HG02852 (cell line): ENCODE measurements around the gene ZKSCAN2.

Experiments
- ATAC-seq: cut with Tn5 transposase; IDR thresholded peaks from one replicate; pipeline ENCODE4 v1.9.1; 2021; ENCODE audit warnings: mild to moderate bottlenecking, moderate library complexity; ENCODE audit not compliant: unreplicated experiment

ZKSCAN2 gene

DNA sequence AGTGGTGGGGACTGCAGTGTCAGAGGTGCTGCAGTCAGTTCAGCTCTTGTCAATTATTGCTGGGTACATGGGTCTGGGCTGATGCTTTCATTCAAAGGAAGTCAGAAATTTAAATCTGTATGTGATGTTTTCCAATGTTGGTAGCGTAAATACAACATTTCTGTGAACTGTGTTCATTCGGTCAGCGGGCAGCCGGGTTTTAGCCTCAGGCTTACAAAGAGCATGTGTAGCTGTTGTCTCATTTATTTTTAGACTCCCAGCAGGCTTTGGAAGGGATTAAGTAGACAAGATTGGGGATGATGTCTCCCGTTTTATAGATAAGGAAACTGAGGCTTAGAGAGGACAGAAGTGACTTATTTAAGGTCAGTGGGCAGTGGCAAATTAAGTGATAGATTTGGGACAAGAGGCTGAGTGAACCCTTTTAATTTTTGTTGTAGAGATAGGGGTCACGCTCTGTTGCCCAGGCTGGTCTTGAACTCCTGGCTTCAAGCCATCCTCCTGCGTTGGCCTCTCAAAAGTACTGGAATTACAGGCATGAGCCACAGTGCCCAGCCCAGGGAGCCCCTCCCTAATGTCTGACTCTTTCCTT, 32.8 kb downstream of the ZKSCAN2 start:
- no peak for ATAC-seq

DNA sequence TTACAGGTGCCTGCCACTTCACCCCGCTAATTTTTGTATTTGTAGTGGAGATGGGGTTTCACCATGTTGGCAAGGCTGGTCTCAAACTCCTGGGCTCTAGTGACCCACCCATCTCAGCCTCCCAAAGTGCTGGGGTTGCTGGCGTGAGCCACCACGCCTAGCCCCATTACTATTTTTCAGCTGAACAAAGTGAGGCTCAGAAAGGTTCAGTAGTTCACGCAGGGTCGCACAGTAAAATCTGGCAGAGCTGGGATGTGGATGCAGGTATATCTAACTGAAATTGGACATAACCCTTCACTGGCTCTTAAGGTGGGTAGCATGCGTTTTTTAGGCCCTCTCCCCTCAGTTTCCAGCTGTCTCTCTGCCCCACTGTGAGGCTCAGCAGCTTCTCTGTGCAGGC, 33.7 kb downstream of the ZKSCAN2 start:
- ATAC-seq = no peak

DNA sequence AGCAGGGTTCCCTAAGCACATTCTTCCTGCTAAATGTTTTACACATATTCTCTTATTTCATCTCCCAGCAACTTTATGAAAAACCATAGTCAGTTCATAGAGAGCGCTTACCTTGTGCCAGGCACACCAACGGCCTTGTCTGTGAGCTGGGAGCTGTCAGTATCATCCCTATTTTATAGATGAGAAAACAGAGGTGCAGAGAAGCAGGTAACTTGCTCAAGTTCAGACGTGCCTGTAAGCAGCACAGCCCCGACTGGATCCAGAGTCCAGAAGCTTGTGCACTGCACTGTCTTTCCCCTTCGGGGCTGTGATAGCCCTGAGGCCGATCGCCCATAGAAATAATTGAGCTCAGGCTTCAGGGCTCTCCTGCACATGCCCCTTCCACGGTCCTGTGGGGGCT, 34.7 kb downstream of the ZKSCAN2 start:
- ATAC-seq = no peak

DNA sequence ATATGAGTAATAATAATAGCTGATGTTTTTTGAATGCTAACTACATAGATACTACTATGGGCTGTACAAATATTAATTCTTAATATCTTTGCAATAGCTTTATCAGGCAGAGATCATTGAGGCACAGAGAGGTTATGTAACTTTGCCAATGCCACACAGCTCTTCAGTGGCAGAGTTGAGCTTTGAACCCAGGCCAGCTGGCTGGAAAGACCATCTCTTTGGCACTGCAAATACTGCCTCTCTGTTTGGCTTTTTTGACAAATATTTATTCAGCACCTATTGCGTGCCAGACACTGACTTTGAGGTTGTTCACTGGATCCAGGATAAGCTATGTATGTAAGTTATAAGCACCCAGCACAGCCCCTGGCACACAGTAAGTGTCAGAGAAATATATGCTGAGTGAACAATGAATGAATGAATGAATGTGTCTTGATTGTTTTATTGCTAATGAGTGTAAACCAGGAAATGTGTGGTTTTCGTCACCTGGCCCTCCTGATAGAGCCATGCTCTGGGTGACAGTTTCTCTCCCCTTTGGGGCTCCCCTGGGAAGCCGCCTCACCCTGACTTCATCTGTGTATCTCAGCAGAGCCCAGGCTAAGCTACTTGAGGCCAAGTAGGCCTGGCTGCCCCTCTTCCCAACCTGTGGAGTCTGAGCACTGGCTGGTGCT, 38.4 kb downstream of the ZKSCAN2 start:
- ATAC-seq = no peak

DNA sequence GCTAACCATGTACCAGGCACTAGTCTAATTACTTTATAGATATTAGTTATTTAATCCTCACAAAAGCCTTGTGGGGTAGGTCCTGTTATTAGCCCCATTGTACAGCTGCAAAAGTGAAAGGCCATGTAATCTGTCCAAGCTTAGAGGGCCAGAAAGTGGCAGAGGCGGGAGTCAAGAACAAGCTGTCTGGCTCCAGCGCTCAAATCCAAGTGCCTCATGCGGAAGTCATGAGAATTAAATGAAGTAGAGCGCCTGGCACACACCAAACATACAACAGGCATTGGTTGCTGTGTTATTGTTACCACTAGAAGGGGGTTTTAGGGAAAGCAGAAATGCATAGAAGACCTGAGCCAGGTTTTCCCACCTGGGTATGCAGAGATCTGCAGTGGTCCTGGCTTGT, 39.7 kb downstream of the ZKSCAN2 start:
- ATAC-seq = no peak

DNA sequence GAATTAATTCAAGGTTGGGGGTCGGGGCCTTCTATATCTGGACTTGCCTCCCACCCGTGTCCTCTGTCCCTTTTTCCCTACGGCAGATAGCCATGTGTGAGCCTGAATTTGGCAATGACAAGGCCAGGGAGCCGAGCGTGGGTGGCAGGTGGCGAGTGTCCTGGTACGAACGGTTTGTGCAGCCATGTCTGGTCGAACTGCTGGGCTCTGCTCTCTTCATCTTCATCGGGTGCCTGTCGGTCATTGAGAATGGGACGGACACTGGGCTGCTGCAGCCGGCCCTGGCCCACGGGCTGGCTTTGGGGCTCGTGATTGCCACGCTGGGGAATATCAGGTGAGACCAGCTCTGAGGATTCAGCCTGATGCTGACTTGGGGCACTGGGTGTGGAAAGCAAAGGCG, 40.5 kb downstream of the ZKSCAN2 start:
- no peak for ATAC-seq

DNA sequence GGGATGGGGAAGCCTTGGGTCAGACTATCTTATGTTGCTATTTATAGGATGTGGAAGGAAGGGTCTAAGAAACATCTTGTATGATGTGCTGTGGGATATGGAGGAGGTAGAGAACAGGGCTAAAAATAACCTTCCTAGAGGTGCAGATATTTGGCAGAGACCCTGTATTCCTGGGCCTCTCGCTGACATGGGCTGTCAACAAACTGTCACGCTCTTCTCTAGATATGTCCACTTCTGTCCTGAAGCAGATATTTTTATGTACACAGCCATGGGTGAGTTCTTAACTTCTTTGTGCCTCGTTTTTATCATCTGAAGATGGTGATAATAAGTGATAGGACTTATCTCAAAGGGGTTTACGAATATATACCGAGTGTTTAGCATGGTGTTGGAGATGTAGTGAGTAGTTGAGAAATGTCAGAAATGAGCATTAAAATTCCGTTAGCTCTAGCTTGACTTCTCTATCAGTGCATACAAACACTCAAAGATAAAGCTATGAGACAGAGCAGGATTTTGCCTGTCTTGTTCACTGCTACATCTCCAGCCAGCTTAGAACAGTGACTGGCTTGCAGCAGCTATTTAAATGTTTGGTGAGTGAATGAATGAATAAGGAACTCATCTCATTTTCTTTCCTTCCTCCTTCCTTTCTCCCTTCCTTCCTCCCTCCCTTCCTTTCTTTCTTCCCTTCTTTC, 43.8 kb downstream of the ZKSCAN2 start:
- ATAC-seq = no peak

DNA sequence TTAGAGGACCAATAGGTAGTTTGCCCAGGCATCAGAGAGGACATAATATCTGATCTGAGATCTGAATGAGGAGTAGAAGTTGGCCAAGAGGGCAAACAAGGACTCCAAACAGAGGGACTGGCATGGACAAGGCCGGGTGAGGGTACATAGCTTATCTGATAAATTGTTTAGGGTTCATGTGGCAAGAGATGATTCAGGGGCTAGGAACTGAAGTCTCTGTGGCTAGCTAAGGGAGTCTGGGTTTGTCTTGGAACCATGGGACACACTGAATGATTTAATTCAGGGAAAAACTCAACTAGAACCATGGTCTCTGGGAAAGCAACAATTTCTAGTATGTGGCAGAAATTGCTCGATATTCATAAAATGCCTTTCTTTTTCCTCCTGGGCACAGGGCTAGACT, 45.0 kb downstream of the ZKSCAN2 start:
- no peak for ATAC-seq

DNA sequence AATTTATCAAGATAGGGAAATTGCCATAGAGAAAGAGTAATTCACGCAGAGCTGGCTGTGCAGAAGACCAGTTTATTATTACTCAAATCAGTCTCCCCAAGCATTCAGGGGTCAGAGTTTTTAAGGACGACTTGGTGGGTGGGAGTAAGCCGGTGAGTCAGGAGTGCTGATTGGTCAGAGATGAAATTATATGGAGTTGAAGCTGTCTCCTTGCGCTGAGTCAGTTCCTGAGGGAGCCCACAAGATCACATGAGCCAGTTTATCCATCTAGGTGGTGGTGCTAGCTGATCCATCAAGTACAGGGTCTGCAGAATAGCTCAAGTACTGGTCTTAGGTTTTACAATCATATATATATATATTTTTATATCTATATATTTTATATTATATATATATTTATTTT, 46.9 kb downstream of the ZKSCAN2 start:
- no peak for ATAC-seq

DNA sequence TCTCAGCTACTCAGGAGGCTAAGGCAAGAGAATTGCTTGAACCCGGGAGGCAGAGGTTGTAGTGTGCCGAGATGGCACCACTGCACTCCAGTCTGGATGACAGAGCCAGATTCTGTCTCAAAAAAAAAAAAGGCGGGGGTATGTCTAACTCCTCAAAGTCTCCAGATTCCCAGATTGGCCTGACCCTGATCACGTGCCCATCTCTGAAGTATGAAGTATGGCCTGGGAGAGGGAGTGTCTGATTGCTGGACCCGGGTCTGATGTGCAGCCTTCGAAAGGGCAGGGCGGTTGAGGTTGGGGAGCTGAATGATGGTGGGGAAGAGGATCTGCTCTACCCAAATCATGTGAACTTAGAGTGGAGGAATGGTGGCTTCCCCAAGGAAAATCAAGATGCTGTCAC, 58.2 kb downstream of the ZKSCAN2 start:
- ATAC-seq = no peak

DNA sequence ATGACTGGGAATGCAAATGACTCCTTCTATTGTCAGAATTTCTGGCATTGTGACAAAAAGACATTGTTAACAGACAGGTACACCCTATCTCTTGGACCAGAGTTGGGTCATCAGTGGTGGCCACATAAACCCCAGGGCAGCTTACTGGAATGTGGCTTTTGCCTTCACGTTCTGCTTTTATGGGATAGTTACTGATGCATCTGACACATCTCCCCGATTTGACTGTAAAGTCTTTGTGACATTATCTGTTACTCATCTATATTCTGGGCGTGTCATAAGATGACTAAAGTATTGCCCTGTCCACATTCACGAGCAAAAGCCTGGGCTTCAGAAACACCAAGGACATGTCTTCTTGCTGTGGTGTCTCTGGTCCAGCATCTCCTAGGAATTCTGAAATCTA, 59.6 kb downstream of the ZKSCAN2 start:
- ATAC-seq = no peak

DNA sequence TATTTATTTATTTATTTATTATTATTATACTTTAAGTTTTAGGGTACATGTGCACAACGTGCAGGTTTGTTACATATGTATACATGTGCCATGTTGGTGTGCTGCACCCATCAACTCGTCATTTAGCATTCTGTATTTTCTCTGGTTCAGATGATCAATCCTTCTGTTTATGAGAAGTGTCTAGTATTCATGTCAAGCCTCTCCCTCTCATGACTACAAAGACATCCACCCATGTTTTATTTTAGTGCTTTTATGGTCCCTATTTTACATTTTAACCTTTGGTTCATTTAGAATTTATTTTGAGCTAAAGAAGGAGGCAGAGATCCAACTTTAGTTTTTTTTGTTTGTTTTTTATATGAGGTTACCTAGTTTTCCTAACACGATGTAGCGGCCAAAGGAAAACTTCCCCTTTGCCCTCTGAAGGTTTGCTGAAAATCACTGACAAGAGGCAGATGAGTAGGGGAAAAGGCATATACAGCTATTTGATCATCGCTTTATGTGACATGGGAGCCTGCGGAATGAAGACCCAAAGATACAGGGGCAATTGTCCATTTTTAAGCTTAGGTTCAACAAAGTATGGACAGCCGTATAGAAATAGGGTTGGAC, 63.3 kb downstream of the ZKSCAN2 start:
- no peak for ATAC-seq

DNA sequence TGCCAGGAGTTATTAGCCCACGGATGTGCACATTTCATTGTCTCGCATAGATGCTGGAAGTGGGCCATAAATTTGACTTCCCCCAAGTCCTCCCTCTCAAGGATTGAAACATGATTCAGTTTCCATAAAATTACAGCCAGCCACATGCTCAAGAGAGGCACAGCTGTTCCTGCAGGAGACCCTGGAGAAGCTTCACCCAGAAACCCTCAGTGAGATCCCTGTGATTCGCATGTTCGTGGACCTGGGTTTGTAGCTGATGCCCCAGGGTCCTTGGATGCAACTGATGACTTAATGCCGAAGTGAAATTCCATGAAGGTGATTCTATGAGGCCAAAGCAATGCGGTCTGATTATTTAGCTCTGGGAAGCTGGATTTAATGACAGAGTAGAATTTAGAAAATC, 65.5 kb downstream of the ZKSCAN2 start:
- no peak for ATAC-seq

DNA sequence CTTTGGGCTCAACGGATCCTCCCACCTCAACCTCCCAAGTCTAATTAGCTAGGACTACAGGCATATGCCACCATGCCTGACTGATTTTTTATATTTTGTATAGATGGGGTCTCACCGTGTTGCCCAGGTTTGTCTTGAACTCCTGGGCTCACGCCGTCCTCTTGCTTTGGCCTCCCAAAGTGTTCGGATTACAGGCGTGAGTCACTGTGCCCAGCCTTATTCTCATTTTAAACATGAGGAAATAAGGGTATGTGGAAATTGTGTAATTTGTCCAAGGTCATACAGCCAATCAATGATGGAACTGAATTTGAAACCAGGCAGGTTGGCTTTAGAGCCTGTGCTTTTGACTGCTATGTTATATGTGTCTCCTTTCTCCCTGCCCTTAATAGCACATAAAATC, 68.3 kb downstream of the ZKSCAN2 start:
- no peak for ATAC-seq

DNA sequence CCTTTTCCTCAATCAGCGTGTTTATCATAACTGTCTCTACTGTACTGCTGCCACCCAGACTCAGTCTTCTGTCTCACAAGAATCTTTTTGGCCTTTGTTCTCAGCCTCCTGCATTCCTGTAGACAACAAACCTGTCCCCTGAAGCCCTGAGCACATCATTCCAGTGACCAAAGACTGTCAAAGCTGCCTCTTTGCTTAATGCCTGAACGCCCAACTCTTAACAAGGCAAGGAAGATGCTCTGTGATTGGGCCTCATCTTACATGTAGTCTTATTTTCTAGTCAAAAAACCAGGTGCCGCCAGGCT, 70.2 kb downstream of the ZKSCAN2 start:
- ATAC-seq = no peak
